CD1c-positive myeloid dendritic cell (primary cell): ENCODE measurements around the gene EIF4E.
"Not testable (repeated sequence)": the region's sequence is repeated elsewhere in the genome, so short reads cannot be mapped to it uniquely, and the experiment has no call there.

Source experiments
- DNase-seq: peaks from one replicate; pipeline ENCODE4 v3.0.0-alpha.2; 2016; ENCODE audit errors: extremely low spot score

The EIF4E gene

DNA sequence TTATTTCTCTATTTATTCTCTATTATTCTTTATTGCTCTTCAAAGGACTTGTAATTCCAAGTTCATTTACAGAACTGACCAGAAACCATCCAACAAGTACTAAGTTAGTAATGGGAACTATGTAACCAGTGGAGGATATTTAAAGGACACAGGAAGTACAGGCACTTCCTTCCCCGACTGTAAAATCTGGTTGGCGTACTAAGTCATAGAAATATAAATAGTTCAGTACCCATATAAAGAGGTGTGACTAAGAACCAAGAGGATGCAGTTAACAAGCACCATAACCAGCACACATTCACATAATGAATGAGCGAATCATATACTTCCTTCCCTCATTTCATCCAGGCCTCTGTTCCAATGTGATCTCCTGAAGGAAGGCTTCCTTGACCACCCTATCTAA is 3.6 kb upstream of the EIF4E start:
- DNase-seq, result peak; percentile 80

DNA sequence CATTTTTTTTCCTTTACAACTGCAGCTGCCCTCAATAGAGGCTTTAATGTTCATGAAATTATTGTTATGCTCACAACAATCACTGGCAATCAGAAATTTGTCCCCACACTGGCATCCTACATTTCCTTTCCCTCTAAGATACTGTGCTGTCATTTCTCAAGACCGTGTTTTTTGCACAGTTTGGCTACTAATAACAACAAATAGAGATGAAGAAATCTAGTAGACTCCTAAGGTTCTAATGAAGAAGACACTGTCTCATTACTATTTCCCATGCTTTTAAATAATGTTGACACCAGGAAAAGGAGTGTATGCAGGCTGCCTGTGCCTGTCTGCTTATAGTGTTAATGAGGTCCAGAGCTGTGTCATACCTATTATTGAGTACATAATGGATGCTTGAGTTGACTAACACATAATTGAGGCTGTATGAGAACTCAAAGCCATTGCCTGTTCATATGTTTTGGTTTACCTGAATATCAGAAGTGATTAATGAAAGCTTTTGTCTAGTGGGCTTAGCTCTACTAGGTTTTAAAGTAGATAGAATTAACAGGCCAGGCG is 1.5 kb upstream of the EIF4E start:
- peak; percentile 74 for DNase-seq

DNA sequence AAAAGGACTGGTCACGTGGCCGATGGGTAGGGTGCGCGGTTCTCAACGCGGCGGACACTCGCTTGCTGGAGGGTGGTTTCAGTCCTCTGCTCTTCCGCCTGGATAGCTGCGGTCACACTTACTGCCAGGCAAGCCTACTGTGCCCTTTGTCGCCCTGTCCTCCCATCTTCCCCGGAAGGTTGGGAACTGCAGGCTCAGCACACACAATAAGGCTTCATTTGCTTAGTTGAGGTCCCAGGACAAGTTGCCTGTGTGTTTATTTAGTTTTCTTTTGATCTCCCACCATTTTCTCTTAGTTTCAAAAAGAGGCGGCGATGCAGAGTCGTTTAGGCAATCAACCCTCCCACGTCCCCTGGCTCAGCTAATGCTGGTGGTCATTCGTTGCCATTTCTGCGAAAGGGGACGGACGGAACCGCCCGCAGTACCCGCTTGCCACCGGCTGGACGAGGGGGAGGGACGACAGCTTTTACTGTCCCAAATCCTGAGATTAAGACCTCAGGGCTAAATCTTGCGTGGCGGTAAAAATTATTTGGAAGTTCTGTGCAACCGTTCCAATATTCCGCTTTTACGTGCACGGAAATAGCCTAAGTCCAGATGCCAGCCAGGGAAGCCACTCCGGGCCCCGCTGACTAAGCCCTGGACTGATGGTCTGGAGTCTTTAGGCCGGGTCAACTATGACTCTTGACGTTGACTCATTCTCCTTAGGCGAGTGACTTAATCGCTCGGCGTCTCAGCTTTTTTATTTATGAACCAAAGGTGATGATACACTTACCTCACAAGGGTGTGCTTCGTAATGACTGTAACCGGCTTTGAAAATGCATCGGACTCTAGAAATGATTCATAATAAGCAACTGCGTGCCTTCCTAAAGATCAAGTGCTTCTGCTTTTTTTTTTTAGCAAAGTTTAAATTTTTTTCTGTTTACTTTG is 671 bp upstream of the EIF4E start:
- peak; percentile 96 for DNase-seq

DNA sequence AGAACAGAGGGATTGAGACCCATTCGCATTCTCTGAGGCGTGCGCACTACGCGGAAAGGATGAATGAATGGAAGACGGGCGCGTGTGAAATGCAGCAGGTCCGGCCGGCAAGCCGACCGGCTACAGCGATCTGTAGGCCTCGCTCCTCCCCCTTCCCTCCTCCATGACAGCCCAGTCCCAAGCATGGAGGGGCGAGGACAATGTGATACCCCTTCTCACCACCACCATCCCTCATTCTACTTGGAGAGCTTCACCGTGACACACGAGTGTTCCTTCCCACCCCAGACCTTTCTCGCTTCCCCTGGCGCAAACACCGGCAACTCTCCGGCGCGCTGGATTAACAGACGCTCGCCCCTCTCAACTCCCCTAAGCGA is 815 bp downstream of the EIF4E start:
- peak; percentile 72 for DNase-seq

DNA sequence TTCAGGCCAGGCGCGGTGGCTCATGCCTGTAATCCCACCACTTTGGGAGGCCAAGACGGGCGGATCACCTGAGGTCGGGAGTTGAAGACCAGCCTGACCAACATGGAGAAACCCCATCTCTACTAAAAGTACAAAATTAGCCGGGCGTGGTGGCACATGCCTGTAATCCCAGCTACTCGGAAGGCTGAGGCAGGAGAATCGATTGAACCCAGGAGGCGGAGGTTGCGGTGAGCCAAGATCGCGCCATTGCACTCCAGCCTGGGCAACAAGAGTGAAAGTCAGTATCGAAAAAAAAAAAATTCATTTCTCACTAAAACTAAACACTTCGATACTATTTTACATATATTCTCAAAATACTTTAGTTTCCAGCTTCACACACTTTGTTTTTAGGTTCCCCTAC is 2.7 kb downstream of the EIF4E start:
- not testable (repeated sequence) for DNase-seq

DNA sequence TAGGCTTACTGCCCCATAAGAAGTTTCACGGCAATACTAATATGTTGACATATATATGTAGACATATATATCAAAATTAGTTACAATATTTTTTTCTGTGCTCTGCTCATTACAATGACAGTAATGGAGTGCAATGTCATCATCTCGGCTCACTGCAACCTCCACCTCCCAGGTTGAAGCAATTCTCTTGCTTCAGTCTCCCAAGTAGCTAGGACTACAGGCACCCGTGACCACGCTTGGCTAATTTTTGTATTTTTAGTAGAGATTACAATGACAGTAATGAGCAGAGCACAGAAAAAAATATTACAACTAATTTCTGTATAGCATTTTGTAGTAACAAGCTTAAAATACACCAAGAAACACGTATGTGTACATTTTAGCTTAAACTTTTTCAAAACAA is 7.6 kb downstream of the EIF4E start:
- no peak for DNase-seq

DNA sequence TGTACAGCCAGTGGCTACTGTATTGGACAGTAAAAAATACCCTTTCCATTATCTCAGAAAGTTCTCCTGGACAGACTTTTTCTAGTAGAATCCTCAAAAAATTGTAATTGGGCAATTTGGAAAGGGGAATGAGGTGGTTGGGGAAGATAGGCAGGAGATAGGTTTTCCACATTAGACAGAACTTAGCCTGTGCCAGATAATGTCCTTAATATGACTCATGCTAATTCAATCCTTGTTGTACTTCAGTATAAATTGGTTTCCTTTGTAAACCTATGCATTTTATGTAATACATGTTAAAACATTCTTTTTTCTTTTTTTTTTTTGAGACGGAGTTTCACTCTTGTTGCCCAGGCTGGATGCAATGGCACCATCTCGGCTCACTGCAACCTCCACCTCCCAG is 8.9 kb downstream of the EIF4E start:
- DNase-seq, result no peak

DNA sequence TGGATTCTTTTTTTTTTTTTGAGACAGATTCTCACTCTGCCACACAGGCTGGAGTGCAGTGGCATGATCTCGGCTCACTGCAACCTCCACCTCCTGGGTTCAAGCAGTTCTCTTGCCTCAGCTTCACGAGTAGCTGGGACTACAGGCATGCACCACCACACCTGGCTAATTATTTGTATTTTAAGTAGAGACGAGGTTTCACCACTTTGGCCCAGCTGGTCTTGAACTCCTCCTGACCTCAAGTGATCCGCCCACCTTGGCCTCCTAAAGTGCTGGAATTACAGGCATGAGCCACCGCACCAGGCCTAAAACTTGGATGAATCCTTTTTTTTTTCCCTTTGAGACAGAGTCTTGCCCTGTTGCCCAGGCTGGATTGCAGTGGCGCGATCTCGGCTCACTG is 18.2 kb downstream of the EIF4E start:
- DNase-seq, result not testable (repeated sequence)

DNA sequence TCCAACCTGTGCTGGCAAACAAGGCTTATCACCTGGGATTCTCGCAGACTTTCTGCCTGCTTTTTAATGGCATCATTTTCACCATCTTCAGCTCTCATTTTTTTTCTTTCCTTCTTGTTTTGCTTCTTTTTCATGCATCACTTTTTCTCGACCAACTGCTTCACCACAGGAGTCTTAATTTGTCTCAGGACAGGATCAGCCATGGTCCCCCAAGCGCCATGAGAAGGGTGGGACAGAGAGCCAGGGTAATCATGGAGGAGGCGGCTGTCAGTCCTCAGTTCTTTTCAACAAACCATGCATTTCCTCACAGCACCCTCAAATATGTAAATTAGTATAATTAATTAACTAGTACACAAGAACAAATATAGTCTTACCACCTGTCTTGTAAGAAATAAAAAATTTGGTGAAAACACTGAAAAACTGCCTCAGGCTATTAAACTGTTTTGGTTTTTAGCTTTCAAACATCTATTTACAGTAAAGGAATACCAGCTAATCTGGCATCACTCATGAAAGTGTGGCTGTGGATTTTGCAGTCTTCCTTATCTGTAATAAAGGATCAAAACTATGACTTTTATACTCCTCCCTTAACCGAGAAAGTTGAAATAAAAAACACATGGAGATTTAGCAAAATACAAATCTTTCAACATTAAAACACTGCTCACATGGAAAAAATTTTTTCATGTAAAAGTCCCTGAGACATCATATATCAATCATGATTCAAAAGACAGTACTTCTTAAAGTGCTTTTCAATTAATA is 19.1 kb downstream of the EIF4E start:
- DNase-seq, result no peak

DNA sequence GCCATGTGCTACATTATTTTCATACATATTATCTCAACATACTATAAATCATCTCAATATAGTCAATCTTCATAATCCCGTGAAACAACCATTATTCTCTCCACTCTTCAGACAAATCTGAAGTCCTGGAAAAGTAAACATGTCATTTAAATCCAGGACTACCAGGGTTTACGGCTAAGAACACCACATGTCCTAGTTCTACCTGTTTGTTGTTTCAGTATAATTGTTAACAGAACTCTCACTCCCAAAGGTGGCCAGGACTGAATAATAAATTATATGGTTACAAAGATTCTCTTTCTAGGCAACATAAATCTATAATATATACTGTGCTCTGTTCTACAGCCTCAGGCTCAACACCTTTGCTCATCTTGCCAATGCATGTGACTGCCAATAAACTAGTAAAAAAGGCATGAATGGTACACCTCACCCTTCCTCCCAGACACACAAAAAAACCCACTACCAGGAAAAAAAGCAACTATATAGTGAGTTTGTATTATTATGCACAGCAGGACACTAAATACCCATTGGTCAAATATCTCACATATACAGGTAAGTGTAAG is 20.1 kb downstream of the EIF4E start:
- DNase-seq, result no peak

DNA sequence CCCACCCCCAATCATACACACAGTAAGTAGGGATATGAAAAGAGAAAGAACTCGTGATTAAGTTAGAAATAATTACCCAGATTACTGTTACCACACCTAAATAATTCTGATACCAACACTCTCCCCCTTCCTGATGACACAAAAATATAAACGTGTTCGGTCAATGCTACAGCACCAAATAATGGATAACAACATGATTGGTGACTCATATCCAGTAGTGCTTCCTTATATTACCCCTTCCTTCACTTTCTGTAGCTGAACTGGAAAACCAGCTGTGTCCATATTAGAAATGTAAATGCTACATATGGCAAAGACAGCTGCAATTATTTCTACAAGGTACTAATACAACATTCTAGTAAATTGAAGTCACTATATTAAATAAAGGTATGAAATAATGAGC is 20.8 kb downstream of the EIF4E start:
- no peak for DNase-seq

DNA sequence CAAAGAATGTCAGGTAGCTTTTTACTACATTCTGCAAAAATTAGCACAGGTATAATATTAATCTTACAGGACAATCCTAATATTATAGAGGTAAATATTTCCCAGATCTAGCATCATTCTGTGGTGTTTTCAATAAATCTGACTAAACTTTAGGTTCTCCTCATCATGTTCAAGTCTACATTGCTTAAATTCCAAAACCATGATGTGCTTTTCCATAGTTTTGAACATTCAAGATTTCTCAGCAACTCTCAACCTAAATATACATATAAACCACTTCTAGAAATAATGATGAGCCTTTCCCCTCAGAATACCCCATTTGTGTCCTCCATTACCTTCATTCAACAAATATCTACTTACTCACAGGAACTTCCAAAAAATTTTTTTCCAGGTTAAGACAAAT is 23.1 kb downstream of the EIF4E start:
- no peak for DNase-seq

DNA sequence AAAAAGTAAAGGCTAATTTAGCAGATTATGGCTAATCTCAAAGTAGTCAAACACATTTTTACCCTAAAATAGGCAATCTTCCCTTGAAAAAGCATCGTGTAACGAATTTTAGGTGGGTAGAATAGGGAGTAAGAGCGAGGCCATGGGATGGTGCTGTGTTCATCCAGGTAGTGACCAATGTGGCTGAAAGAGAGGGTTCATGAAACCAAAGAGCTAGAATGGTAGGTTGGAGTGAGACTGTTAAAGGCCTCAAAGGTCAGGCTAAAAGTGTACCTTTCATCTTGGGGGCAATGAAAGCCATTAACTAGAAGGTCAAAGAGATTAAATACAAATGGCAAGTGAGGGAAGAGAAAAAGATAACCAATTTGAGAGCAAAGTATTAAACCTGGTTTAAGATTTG is 23.6 kb downstream of the EIF4E start:
- DNase-seq, result no peak

DNA sequence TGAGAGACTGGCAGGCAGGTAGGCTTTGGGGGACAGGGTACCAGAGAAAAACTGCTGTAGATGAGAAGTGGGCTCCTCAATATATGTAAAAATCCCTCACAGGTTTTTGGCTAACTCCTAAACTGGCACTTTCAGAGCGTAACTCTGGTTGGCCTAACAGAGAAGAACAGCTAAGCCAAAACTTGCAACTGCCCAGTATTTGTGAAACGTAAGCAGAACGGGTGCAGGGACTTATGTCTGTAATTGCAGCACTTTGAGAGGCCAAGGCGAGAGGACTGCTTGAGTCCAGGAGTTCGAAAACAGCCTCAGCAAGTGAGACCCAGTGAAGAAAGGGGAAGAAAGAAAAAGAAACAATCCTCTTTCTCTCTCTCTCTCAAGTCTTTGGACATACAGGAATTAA is 25.0 kb downstream of the EIF4E start:
- no peak for DNase-seq

DNA sequence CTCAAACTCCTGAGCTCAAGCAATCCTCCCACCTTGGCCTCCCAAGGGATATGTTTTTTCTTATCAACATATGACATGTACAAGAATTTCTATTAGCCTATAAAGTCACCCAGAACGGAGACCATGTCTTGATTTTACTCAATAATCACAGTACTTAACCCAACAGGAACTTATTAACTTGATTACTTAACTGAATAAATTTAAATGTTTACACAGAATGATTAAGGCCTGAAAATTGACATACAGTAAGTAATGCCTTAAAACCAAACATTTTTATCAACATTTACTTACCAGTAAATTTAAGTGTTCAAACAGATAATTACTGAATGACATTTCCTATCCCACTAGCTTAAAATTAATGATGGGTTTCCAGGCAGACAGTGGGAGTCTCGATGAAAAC is 25.4 kb downstream of the EIF4E start:
- DNase-seq, result no peak

DNA sequence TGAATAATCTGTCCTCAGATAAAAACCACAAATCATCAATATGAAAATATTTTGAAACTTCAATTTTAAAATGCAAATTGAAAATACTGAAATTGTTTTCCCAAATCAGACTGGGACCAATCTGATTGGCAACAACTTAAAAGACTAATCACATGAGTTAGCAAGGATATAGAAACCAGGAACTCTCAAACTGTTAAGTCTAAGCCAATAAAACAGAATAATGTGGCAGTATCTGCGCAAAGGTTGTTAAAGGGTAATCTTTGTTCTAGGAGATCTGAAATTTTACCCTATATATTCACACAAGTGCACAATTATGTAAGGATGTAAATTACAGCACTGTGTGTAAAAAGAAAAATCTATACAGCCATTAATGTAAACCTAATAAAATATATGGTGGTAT is 29.7 kb downstream of the EIF4E start:
- no peak for DNase-seq

DNA sequence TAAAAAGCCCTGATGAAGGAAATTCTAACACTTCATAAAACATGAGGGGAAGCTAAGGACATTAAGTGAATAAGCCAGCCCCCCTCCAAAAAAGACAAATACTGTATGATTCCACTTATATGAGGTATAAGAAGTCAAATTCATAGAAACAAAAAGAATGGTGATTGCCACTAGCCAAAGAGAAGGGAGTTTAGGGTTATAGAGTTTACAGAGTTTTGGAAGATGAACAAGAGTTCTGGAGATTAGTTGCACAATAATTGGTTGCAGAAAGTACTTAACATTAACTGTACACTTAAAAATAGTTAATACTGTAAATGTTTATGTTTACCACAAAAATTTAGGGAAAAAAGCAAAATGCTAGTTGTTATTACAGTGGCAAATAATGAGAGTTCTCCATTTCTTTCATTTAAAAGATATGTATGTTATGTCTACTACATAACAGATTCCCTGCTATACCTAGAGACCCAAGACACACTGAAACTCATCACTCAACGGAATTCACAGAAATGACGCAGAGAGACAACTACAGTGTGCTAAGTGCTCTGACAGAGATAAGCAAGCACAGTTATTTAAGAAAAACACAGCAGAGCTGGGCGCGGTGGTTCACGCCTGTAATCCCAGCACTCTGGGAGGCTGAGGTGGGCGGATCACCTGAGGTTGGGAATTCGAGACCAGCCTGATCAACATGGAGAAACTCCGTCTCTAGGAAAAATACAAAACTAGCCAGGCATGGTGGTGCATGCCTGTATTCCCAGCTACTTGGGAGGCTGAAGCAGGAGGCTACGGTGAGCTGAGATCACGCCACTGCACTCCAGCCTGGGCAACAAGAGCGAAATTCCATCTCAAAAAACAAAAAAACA is 37.2 kb downstream of the EIF4E start:
- no peak for DNase-seq

DNA sequence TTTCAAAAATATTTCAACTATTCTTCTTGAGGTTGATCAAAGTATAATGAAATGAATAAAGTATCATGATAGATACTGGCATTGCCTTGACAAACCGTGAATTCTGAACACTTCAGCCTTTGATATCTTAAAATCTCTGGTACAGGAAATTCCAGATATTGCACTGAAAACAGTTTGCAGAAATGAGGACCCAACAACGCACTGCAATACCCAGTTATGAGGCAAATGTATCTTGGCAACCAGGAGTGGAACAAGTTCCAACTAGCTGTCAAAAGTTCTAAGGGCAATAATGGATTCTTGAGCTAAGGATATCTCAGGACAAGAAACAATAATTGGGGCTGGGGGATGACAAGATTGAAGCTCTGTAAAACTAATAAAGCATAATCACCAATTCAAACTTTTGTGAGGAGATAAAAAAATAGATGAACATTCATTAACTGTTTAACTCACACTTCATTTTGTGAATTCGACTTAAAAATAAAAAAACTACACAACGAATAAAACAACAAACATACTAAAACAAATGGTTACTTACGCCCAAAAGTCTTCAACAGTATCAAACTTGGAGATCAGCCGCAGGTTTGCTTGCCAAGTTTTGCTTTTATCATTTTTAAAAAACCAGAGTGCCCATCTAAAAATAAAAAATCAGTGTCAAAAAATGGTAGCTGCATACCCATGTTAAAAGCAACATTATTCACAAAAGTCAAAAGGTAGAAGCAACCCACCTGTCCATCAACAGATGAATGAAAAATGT is 38.1 kb downstream of the EIF4E start:
- DNase-seq, result no peak

DNA sequence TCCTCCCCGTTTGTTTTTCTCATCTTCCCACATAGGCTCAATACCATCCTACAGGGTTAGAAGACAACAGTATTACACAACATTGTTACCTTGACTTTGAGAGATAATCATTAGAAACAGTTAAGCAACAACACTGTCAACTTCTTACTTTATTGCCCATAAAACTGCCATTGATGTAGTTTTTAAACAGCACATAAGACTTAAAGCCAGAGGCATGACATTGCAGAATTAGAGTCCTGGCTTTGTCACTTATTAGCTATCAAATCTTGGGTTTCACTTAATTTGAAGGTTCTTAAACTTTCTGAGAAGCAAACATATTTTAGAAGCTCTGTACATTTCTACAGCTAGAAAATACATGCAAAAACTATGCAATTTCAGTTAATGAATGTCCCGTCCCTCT is 41.8 kb downstream of the EIF4E start:
- DNase-seq, result no peak

DNA sequence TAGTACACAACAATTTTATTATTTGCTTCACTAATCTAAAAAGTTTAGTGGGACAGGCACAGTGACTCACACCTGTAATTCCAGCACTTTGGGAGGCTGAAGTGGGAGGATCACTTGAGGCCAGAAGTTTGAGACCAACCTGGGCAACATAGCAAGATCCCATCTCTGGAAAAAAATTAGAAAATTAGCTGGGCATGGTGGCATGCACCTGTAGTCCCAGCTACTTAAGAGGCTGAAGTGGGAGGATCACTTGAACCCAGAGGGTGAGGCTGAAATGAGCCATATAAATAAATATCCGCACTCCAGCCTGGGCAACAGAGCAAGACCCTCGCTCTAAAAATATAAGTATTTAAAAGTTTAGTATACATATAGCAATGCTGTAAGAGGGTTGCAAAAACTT is 42.6 kb downstream of the EIF4E start:
- not testable (repeated sequence) for DNase-seq

DNA sequence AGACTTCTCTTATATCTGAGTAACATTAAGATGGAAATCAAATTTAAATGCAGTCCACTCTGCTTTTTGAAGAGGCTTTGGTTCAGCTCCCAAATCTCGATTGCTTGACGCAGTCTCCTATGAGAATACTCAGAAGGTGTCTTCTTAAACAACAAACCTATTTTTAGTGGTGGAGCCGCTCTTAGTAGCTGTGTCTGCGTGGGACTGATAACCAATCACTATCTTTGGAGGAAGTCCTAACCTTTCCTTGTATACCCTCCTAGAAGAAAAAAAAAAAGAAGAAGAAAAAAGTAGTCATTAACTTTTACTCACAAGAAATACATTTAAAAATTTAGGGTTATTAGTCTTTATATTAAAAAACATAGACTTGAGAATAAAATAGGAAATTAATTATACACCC is 48.0 kb downstream of the EIF4E start:
- DNase-seq, result not testable (repeated sequence)
